ENCODE data around the gene LRRC3.

Gene LRRC3, protein sequence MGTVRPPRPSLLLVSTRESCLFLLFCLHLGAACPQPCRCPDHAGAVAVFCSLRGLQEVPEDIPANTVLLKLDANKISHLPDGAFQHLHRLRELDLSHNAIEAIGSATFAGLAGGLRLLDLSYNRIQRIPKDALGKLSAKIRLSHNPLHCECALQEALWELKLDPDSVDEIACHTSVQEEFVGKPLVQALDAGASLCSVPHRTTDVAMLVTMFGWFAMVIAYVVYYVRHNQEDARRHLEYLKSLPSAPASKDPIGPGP
- total RNA-seq: 1.1 to 2.2 (median 1.2) reads per million in 3 donors

DNA sequence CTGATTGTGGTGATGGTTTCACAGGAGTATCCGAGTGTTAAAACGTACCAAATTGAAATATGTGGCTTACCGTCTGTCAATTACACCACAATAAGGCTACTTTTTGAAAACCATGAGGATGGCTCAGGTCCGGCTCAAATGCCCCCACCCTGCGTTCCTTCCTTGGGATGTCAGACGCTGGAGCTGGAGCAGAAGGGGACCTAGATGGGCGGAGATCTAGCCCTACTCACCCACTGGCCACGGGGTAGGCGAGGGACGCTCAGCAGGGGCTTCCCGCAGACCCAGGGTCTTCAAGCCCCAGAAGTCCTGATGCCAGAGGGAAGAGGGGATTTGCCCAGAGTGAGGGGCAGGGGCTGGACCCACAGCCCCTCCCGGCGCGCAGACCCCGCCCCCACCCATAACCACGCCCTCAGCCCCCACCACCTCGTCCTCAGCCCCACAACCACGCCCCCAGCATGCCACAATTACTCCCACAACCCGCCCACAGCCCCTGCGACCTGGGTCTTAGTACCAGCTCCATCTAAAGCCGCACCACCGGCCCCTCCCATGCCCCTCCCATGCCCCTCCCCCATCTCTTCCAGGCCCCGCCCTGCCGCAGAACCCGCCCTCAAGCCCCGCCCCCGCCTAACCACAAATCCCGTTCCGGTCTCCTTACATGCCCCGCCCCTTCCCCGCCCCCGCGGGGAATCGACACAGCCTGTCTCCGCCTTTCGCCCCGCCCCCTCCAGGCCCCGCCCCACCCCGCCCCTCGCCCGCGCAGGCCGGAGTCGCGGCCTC is at the start of gene LRRC3:
Gene LRRC3, plus strand, starts transcription at position 764 of the 777 bp plus-strand sequence. CDS start 1,135 bp downstream, outside the sequence.
- peak; percentile 71 to 80 (median 80) for DNase-seq
- no peaks in the 10 kb centered on the region for H3K36me3 ChIP-seq (ENCODE audit: control insufficient read depth, insufficient read depth, low read length)
- H3K27ac ChIP-seq (ENCODE audit: insufficient read depth, low read length, poor library complexity, severe bottlenecking): no peak within 1 kb of the TSS
- H3K9me3 ChIP-seq (ENCODE audit: control insufficient read depth, low read length): no peaks in the 10 kb centered on the region
- H3K27me3 ChIP-seq (replicated peaks; ENCODE audit: control insufficient read depth, insufficient read depth, low read length, poor library complexity, severe bottlenecking): no peaks in the 10 kb centered on the region
- H3K4me3 ChIP-seq (ENCODE audit: insufficient read depth, low read depth, low read length, poor library complexity, severe bottlenecking): peak within 1 kb of the TSS; percentile 84
- peaks cover 7% of the 10 kb centered on the region for H3K4me1 ChIP-seq (ENCODE audit: control insufficient read depth, insufficient read depth, low read length, poor library complexity, severe bottlenecking)

DNA sequence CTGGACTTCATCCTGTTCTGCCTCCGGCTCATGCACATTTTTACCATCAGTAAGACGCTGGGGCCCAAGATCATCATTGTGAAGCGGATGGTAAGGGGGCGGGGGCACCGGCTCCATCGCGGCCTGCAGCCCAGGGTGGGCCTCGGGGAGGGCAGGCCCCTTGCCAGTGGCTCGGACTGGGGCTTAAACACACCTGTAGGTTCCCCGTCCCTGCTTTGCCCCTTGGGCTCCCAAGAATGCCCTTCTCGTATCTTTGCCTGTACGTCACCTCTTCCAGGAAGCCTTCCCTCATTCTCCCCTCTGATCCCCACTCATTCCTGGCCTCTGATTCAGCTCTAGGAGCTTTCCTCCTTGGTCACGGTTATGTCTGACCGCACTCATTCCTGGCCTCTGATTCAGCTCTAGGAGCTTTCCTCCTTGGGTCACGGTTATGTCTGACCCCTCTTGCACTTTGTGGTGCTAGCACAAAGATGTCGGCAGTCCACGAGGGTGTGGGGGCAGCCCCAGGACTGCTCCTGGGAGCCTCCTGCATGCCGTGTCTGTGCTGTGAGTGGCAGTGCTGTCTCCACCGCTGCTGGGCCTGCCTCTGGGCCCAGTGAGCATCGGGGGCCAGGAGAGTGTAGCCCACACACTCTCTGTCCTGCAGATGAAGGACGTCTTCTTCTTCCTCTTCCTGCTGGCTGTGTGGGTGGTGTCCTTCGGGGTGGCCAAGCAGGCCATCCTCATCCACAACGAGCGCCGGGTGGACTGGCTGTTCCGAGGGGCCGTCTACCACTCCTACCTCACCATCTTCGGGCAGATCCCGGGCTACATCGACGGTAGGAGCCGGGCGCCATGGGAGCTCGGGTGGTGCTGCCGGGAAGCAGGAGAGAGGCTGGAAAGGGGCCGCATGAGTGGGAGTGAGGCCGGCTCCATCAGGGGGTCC is 49.1 kb upstream of the LRRC3 start:
- Histone ChIP-seq H3K27ac (ENCODE audit: insufficient read depth, low read length, poor library complexity, severe bottlenecking) (no peak overlapping the region), H3K36me3 (ENCODE audit: control insufficient read depth, insufficient read depth, low read length) (no peaks in the 10 kb centered on the region), H3K4me1 (ENCODE audit: control insufficient read depth, insufficient read depth, low read length, poor library complexity, severe bottlenecking) (no peaks in the 10 kb centered on the region), H3K27me3 (replicated peaks; ENCODE audit: control insufficient read depth, insufficient read depth, low read length, poor library complexity, severe bottlenecking) (no peaks in the 10 kb centered on the region), H3K4me3 (ENCODE audit: insufficient read depth, low read depth, low read length, poor library complexity, severe bottlenecking) (no peak overlapping the region), H3K9me3 (ENCODE audit: control insufficient read depth, low read length) (no peaks in the 10 kb centered on the region)
- DNase-seq: no peak

DNA sequence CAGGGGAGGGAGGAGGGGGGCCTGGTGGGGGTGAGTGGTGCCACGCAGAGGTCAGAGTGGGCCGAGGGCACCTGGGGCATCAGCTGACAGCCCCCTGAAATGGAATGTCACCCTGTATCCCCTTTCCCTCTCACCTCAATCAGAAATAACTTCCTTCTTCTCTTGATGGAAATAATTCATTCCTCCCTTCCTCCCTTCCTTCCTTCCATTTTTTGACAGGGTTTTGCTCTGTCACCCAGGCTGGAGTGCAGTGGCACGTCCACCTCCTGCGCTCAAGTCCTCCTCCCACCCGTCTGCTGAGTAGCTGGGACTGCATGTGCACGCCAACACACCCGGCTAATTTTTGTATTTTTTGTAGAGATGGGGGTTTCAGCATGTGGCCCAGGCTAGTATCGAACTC is 48.4 kb upstream of the LRRC3 start:
- no peaks in the 10 kb centered on the region for H3K4me1 ChIP-seq (ENCODE audit: control insufficient read depth, insufficient read depth, low read length, poor library complexity, severe bottlenecking)
- H3K27ac ChIP-seq (ENCODE audit: insufficient read depth, low read length, poor library complexity, severe bottlenecking): no peak overlapping the region
- H3K36me3 ChIP-seq (ENCODE audit: control insufficient read depth, insufficient read depth, low read length): no peaks in the 10 kb centered on the region
- no peak overlapping the region for H3K4me3 ChIP-seq (ENCODE audit: insufficient read depth, low read depth, low read length, poor library complexity, severe bottlenecking)
- H3K27me3 ChIP-seq (replicated peaks; ENCODE audit: control insufficient read depth, insufficient read depth, low read length, poor library complexity, severe bottlenecking): no peaks in the 10 kb centered on the region
- H3K9me3 ChIP-seq (ENCODE audit: control insufficient read depth, low read length): no peaks in the 10 kb centered on the region
- no peak for DNase-seq

DNA sequence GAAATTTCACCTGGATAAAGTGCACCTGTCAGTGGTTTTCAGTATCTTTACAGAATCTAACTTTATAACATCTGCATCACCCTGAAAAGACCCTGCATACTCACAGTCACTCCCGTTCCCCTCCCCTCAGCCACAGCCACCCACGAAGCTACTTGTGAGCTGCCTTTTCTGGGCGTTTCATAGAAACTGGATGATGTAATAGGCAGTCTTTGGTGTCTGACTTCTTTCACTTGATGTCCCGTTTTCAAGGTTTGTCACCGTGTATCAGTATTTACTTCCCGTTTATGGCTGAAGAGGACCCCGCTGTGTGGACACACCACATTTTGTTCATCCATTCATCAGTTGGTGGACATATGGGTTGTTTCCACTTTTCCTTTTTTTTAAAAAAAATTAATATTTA is 47.8 kb upstream of the LRRC3 start:
- no peaks in the 10 kb centered on the region for H3K9me3 ChIP-seq (ENCODE audit: control insufficient read depth, low read length)
- no peak for DNase-seq
- H3K27ac ChIP-seq (ENCODE audit: insufficient read depth, low read length, poor library complexity, severe bottlenecking): no peak overlapping the region
- no peak overlapping the region for H3K4me3 ChIP-seq (ENCODE audit: insufficient read depth, low read depth, low read length, poor library complexity, severe bottlenecking)
- H3K4me1 ChIP-seq (ENCODE audit: control insufficient read depth, insufficient read depth, low read length, poor library complexity, severe bottlenecking): no peaks in the 10 kb centered on the region
- H3K27me3 ChIP-seq (replicated peaks; ENCODE audit: control insufficient read depth, insufficient read depth, low read length, poor library complexity, severe bottlenecking): no peaks in the 10 kb centered on the region
- no peaks in the 10 kb centered on the region for H3K36me3 ChIP-seq (ENCODE audit: control insufficient read depth, insufficient read depth, low read length)

DNA sequence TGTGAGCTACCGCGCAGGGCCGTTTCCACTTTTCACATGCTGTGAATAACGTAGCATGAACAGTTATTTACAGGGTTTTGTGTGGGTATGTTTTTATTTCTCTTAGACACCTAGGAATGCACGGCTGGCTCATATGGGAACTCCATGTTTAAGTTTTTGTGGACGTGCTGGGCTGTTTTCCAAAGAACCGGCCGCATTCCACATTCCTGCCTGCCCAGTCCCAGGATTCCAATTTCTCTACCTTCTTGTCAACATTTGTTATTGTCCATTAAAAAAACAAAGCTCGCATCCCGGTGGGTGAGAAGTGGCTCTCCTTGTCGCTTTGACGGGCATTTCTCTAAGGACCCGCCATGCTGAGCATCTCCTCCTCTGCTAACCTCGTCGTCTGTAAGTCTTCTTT is 47.1 kb upstream of the LRRC3 start:
- Histone ChIP-seq H3K27me3 (replicated peaks; ENCODE audit: control insufficient read depth, insufficient read depth, low read length, poor library complexity, severe bottlenecking) (no peaks in the 10 kb centered on the region), H3K4me1 (ENCODE audit: control insufficient read depth, insufficient read depth, low read length, poor library complexity, severe bottlenecking) (no peaks in the 10 kb centered on the region), H3K4me3 (ENCODE audit: insufficient read depth, low read depth, low read length, poor library complexity, severe bottlenecking) (no peak overlapping the region), H3K36me3 (ENCODE audit: control insufficient read depth, insufficient read depth, low read length) (no peaks in the 10 kb centered on the region), H3K27ac (ENCODE audit: insufficient read depth, low read length, poor library complexity, severe bottlenecking) (no peak overlapping the region), H3K9me3 (ENCODE audit: control insufficient read depth, low read length) (no peaks in the 10 kb centered on the region)
- no peak for DNase-seq

DNA sequence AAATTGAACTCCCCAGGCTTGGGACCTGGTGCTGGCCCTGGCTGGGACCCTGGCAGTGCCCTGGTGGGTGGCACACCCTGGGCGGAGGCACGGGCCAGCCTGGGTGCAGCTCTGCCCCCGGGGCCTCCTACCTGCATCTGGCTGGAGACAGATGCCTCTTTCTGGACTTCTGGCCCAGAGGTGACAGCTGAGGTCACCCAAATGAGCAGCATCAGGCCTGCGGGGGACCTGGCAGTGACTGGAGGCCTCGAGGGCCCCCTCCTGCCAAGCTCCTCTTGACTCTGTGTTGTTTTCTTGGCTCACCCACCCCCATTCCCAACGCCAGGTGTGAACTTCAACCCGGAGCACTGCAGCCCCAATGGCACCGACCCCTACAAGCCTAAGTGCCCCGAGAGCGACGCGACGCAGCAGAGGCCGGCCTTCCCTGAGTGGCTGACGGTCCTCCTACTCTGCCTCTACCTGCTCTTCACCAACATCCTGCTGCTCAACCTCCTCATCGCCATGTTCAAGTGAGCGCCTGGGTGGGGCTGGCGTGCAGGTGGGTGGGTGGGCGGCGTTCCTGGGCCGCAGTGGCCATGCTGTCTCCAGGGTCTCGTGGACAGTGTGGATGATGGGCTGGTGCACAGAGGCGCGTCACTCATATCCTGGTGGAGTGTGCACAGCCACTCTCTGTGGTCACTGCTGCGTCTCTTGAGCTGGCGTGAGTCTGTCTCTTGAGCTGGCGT is 41.6 kb upstream of the LRRC3 start:
- Histone ChIP-seq H3K36me3 (ENCODE audit: control insufficient read depth, insufficient read depth, low read length) (no peaks in the 10 kb centered on the region), H3K27me3 (replicated peaks; ENCODE audit: control insufficient read depth, insufficient read depth, low read length, poor library complexity, severe bottlenecking) (no peaks in the 10 kb centered on the region), H3K4me3 (ENCODE audit: insufficient read depth, low read depth, low read length, poor library complexity, severe bottlenecking) (no peak overlapping the region), H3K9me3 (ENCODE audit: control insufficient read depth, low read length) (no peaks in the 10 kb centered on the region), H3K4me1 (ENCODE audit: control insufficient read depth, insufficient read depth, low read length, poor library complexity, severe bottlenecking) (no peaks in the 10 kb centered on the region), H3K27ac (ENCODE audit: insufficient read depth, low read length, poor library complexity, severe bottlenecking) (no peak overlapping the region)
- no peak for DNase-seq

DNA sequence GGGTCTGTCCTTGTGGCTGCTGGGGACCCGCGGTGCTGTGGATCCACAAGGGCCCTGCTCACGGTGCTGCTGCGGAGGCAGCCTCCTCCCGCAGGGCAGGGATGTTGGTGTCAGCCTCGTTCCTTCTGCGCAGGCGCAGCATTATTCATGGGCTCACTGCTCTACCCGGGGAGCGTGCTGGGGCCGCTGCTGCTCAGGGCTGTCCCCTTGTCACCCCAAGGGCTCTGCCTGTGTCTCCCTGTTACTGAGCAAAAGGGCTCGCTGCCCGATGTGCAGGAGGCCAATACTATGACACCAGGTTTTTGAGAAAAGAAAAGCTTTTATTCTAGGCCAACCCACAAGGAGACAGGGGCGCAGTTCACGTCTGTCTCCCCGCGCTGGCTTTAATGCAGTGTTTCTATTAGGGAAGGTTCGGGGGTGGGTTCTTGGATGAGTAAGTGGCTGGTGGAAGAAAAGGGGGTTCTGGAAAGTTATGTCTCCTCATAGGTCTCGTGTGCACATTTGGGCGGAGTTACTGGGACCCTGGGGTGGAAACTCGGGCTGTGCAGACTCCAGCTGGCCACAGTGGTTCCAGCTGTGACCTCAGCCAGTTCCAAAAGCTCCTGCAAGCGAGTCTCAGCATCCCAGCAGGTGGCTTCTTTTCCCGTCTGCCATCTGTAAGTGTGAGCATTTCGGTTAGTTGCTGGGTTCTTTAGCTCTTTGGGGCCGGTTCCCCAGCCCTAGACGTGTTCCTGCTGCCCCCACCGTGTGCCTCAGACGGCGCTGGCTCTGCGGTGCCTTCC is 40.8 kb upstream of the LRRC3 start:
- Histone ChIP-seq H3K9me3 (ENCODE audit: control insufficient read depth, low read length) (no peaks in the 10 kb centered on the region), H3K4me1 (ENCODE audit: control insufficient read depth, insufficient read depth, low read length, poor library complexity, severe bottlenecking) (no peaks in the 10 kb centered on the region), H3K27me3 (replicated peaks; ENCODE audit: control insufficient read depth, insufficient read depth, low read length, poor library complexity, severe bottlenecking) (no peaks in the 10 kb centered on the region), H3K36me3 (ENCODE audit: control insufficient read depth, insufficient read depth, low read length) (no peaks in the 10 kb centered on the region), H3K27ac (ENCODE audit: insufficient read depth, low read length, poor library complexity, severe bottlenecking) (no peak overlapping the region), H3K4me3 (ENCODE audit: insufficient read depth, low read depth, low read length, poor library complexity, severe bottlenecking) (no peak overlapping the region)
- no peak for DNase-seq

DNA sequence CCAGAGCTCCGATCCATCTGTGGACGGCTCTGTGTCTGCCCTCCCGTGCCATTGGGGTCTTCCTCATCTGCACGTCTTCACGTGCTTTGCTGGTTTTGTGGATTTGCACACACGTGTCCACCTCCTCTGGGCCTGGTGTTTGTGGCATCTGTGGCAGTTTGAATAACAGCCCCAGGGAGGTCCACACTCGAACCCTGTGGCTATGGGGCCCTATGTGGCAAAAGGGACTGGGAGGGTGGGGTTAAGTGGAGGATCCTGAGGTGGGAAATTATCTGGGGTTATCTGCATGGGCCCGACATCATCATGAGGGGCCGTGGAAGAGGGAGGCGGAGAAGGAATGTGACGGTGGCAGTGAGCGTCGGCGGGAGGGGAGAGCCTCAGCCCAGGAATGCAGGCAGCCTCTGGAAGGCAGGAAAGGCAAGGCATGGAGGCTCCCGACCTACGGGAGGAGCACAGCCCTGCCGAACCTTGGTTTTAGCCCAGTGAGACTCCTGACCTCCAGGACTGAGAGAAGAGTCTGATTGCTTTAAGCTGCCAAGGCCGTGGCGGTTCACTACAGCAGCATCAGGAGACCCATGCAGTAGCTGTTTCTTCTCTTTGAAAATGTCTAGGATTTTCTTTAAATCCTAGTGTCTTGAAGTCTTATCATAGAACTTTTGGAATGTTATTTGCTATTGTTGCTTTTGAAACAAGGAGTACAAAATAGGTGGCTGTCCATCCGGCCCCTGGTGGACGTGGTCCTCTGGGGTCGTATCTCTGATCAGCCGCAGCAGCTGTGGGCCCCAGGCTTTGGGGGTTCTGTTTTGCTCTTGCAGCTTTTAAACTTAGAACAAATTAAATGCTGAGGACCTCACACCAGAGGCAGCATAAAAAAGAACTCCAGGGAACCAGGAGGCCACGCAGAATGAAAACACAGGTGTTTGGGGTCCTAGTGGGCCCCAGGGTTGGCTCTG is 40.0 kb upstream of the LRRC3 start:
- DNase-seq: no peak
- no peaks in the 10 kb centered on the region for H3K36me3 ChIP-seq (ENCODE audit: control insufficient read depth, insufficient read depth, low read length)
- H3K4me1 ChIP-seq (ENCODE audit: control insufficient read depth, insufficient read depth, low read length, poor library complexity, severe bottlenecking): no peaks in the 10 kb centered on the region
- no peak overlapping the region for H3K27ac ChIP-seq (ENCODE audit: insufficient read depth, low read length, poor library complexity, severe bottlenecking)
- no peaks in the 10 kb centered on the region for H3K9me3 ChIP-seq (ENCODE audit: control insufficient read depth, low read length)
- H3K4me3 ChIP-seq (ENCODE audit: insufficient read depth, low read depth, low read length, poor library complexity, severe bottlenecking): no peak overlapping the region
- H3K27me3 ChIP-seq (replicated peaks; ENCODE audit: control insufficient read depth, insufficient read depth, low read length, poor library complexity, severe bottlenecking): no peaks in the 10 kb centered on the region

Data from effector memory CD4-positive, alpha-beta T cell (primary cell).